ENCODE results near the gene PASK.

GRCh38 chr2:241080405-241081189, 68.7 kb downstream of the PASK start:
- no peak for TF ChIP-seq POLR2A (IDR thresholded peaks at IDR 0.05)
- no peak for TF ChIP-seq CTCF (IDR thresholded peaks at IDR 0.05)
